HEK293 (cell line): ENCODE measurements around the gene HEYL.

Experiments used
- CTCF ChIA-PET: fragments of 350-600 bp; formaldehyde crosslinking; extraction: SDS; loops from one replicate; lab custom pipeline; 2021; ENCODE audit warnings: antibody characterized with exemption; lab: Yijun Ruan, JAX
- POLR2A ChIA-PET: fragments of 300-600 bp; formaldehyde crosslinking; extraction: SDS; loops from one replicate; lab custom pipeline; 2020; ENCODE audit warnings: antibody characterized with exemption, inconsistent platforms; lab: Yijun Ruan, JAX
- H3K27ac ChIP-seq: fragments of 200-500 bp; sonication (Bioruptor generic); 2 replicates; pipeline ENCODE4 v1.5.1; 2014; ENCODE audit warnings: low read depth, low read length, control low read depth, inconsistent platforms; ENCODE audit errors: extremely low read depth
- H3K36me3 ChIP-seq, 2 experiments: fragments of 200-500 bp in 1 of 2; sonication (Bioruptor generic) in 1 of 2; 1 replicate in 1 of 2; 2 replicates in 1 of 2; pipeline ENCODE4 v1.5.1; 2014 to 2017; ENCODE audit warnings: inconsistent platforms in 2 of 2, low read length in 2 of 2; ENCODE audit not compliant: control insufficient read depth in 2 of 2, insufficient read depth in 1 of 2
- H3K4me1 ChIP-seq: fragments of 200-500 bp; sonication (Bioruptor generic); 2 replicates; pipeline ENCODE4 v1.5.1; 2014; ENCODE audit warnings: mild to moderate bottlenecking, low read length, inconsistent platforms; ENCODE audit not compliant: control insufficient read depth, insufficient read depth
- H3K4me3 ChIP-seq: 2 replicates; pipeline ENCODE4 v1.5.1; 2011; ENCODE audit warnings: low read depth, mild to moderate bottlenecking, control low read depth, low read length, moderate library complexity
- H3K9me3 ChIP-seq: fragments of 200-500 bp; sonication (Bioruptor generic); 2 replicates; pipeline ENCODE4 v1.5.1; 2014; ENCODE audit warnings: low read depth, low read length, inconsistent platforms; ENCODE audit not compliant: control insufficient read depth, insufficient read depth
- FEZF1 ChIP-seq: fragments of 450-650 bp; formaldehyde crosslinking; IDR thresholded peaks from 2 replicates; pipeline ENCODE4 v1.5.1; 2016; ENCODE audit warnings: missing biosample characterization, missing genetic modification characterization
- RBAK ChIP-seq: fragments of 450-650 bp; formaldehyde crosslinking; IDR thresholded peaks from 2 replicates; pipeline ENCODE4 v1.5.1; 2016; ENCODE audit warnings: missing biosample characterization, missing genetic modification characterization
- REPIN1 ChIP-seq: fragments of 450-650 bp; formaldehyde crosslinking; IDR thresholded peaks from 2 replicates; pipeline ENCODE4 v1.5.1; 2017; ENCODE audit warnings: missing biosample characterization, missing genetic modification characterization, low read depth
- ZBTB48 ChIP-seq: fragments of 450-650 bp; formaldehyde crosslinking; IDR thresholded peaks from 2 replicates; pipeline ENCODE4 v1.5.1; 2016; ENCODE audit warnings: missing biosample characterization, missing genetic modification characterization
- ZNF155 ChIP-seq: fragments of 450-650 bp; formaldehyde crosslinking; IDR thresholded peaks from 2 replicates; pipeline ENCODE4 v1.5.1; 2016; ENCODE audit warnings: missing biosample characterization, missing genetic modification characterization
- ZNF24 ChIP-seq: fragments of 450-650 bp; formaldehyde crosslinking; IDR thresholded peaks from 2 replicates; pipeline ENCODE4 v1.5.1; 2016; ENCODE audit warnings: missing biosample characterization, missing genetic modification characterization
- ZNF266 ChIP-seq: fragments of 450-650 bp; formaldehyde crosslinking; IDR thresholded peaks from 2 replicates; pipeline ENCODE4 v1.5.1; 2016; ENCODE audit warnings: missing biosample characterization, missing genetic modification characterization, low read depth
- ZNF292 ChIP-seq: fragments of 450-650 bp; formaldehyde crosslinking; IDR thresholded peaks from 2 replicates; pipeline ENCODE4 v1.5.1; 2016; ENCODE audit warnings: low read depth, missing biosample characterization, missing genetic modification characterization, borderline replicate concordance
- ZNF354C ChIP-seq: fragments of 450-650 bp; formaldehyde crosslinking; IDR thresholded peaks from 2 replicates; pipeline ENCODE4 v1.5.1; 2016; ENCODE audit warnings: missing biosample characterization, missing genetic modification characterization, low read depth, borderline replicate concordance
- ZNF37A ChIP-seq: fragments of 450-650 bp; IDR thresholded peaks from 2 replicates; pipeline ENCODE4 v1.5.1; 2018; ENCODE audit warnings: missing biosample characterization, missing genetic modification characterization
- ZNF548 ChIP-seq: fragments of 450-650 bp; formaldehyde crosslinking; IDR thresholded peaks from 2 replicates; pipeline ENCODE4 v1.5.1; 2016; ENCODE audit warnings: missing biosample characterization, missing genetic modification characterization
- ZNF560 ChIP-seq: fragments of 450-650 bp; formaldehyde crosslinking; IDR thresholded peaks from 2 replicates; pipeline ENCODE4 v1.5.1; 2017; ENCODE audit warnings: missing biosample characterization, missing genetic modification characterization, borderline replicate concordance
- ZNF654 ChIP-seq: fragments of 450-650 bp; formaldehyde crosslinking; IDR thresholded peaks from 2 replicates; pipeline ENCODE4 v1.5.1; 2016; ENCODE audit warnings: low read depth, missing biosample characterization, missing genetic modification characterization
- ZNF785 ChIP-seq: fragments of 450-650 bp; formaldehyde crosslinking; IDR thresholded peaks from 2 replicates; pipeline ENCODE4 v1.5.1; 2016; ENCODE audit warnings: missing biosample characterization, missing genetic modification characterization
- ZNF792 ChIP-seq: fragments of 450-650 bp; formaldehyde crosslinking; IDR thresholded peaks from 2 replicates; pipeline ENCODE4 v1.5.1; 2016; ENCODE audit warnings: missing biosample characterization, missing genetic modification characterization
- TF ChIP-seq, protein P1 (sequence below): fragments of 450-650 bp; formaldehyde crosslinking; IDR thresholded peaks from 2 replicates; pipeline ENCODE4 v1.5.1; 2016; ENCODE audit warnings: missing biosample characterization, missing genetic modification characterization, borderline replicate concordance
- TF ChIP-seq, protein P2 (sequence below): fragments of 450-650 bp; formaldehyde crosslinking; conservative IDR thresholded peaks from 2 replicates; pipeline ENCODE4 v1.5.1; 2016; ENCODE audit warnings: low read depth, missing biosample characterization, missing genetic modification characterization
- TF ChIP-seq, protein P3 (sequence below): fragments of 450-650 bp; formaldehyde crosslinking; IDR thresholded peaks from 2 replicates; pipeline ENCODE4 v1.5.1; 2016; ENCODE audit warnings: missing biosample characterization, missing genetic modification characterization
- TF ChIP-seq, protein P4 (sequence below): fragments of 450-650 bp; formaldehyde crosslinking; IDR thresholded peaks from 2 replicates; pipeline ENCODE4 v1.5.1; 2016; ENCODE audit warnings: missing biosample characterization, missing genetic modification characterization

The HEYL gene

DNA sequence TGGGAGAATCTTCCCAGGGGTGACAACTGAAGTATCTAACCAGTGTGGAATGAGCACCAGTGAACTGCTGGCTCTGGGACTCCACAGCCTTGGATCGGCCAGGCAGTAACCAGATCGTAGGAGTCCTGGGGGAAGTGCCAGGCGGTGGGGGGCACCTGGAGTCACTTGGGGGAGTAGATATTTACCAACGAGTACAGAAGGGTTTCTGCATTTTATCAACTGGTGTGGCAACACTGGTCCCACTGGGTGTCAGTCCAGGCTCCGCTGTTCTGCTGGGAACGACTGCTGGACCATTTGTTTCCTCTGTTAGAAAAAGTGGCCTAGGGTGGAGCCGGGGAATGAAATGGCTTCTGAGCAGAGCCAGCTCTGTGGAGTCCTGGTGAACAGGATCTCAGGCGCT lies 14.4 kb downstream of the HEYL start (continued):
- TF ChIP-seq, protein P1, sequence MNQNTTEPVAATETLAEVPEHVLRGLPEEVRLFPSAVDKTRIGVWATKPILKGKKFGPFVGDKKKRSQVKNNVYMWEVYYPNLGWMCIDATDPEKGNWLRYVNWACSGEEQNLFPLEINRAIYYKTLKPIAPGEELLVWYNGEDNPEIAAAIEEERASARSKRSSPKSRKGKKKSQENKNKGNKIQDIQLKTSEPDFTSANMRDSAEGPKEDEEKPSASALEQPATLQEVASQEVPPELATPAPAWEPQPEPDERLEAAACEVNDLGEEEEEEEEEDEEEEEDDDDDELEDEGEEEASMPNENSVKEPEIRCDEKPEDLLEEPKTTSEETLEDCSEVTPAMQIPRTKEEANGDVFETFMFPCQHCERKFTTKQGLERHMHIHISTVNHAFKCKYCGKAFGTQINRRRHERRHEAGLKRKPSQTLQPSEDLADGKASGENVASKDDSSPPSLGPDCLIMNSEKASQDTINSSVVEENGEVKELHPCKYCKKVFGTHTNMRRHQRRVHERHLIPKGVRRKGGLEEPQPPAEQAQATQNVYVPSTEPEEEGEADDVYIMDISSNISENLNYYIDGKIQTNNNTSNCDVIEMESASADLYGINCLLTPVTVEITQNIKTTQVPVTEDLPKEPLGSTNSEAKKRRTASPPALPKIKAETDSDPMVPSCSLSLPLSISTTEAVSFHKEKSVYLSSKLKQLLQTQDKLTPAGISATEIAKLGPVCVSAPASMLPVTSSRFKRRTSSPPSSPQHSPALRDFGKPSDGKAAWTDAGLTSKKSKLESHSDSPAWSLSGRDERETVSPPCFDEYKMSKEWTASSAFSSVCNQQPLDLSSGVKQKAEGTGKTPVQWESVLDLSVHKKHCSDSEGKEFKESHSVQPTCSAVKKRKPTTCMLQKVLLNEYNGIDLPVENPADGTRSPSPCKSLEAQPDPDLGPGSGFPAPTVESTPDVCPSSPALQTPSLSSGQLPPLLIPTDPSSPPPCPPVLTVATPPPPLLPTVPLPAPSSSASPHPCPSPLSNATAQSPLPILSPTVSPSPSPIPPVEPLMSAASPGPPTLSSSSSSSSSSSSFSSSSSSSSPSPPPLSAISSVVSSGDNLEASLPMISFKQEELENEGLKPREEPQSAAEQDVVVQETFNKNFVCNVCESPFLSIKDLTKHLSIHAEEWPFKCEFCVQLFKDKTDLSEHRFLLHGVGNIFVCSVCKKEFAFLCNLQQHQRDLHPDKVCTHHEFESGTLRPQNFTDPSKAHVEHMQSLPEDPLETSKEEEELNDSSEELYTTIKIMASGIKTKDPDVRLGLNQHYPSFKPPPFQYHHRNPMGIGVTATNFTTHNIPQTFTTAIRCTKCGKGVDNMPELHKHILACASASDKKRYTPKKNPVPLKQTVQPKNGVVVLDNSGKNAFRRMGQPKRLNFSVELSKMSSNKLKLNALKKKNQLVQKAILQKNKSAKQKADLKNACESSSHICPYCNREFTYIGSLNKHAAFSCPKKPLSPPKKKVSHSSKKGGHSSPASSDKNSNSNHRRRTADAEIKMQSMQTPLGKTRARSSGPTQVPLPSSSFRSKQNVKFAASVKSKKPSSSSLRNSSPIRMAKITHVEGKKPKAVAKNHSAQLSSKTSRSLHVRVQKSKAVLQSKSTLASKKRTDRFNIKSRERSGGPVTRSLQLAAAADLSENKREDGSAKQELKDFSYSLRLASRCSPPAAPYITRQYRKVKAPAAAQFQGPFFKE (tag by site-specific recombination): no peak
- TF ChIP-seq ZNF792 (tag by site-specific recombination): no peak
- no peak for TF ChIP-seq RBAK (tag by site-specific recombination)
- TF ChIP-seq ZBTB48 (tag by site-specific recombination): no peak
- no peak for TF ChIP-seq FEZF1 (tag by site-specific recombination)
- TF ChIP-seq ZNF548: no peak

- no peaks in the 10 kb centered on the region for H3K4me1 ChIP-seq
- TF ChIP-seq ZNF37A (tag by site-specific recombination) (no peak), ZNF24 (tag by site-specific recombination) (no peak), ZNF266 (tag by site-specific recombination) (no peak), ZNF785 (tag by site-specific recombination) (no peak)
- TF ChIP-seq, protein P2, sequence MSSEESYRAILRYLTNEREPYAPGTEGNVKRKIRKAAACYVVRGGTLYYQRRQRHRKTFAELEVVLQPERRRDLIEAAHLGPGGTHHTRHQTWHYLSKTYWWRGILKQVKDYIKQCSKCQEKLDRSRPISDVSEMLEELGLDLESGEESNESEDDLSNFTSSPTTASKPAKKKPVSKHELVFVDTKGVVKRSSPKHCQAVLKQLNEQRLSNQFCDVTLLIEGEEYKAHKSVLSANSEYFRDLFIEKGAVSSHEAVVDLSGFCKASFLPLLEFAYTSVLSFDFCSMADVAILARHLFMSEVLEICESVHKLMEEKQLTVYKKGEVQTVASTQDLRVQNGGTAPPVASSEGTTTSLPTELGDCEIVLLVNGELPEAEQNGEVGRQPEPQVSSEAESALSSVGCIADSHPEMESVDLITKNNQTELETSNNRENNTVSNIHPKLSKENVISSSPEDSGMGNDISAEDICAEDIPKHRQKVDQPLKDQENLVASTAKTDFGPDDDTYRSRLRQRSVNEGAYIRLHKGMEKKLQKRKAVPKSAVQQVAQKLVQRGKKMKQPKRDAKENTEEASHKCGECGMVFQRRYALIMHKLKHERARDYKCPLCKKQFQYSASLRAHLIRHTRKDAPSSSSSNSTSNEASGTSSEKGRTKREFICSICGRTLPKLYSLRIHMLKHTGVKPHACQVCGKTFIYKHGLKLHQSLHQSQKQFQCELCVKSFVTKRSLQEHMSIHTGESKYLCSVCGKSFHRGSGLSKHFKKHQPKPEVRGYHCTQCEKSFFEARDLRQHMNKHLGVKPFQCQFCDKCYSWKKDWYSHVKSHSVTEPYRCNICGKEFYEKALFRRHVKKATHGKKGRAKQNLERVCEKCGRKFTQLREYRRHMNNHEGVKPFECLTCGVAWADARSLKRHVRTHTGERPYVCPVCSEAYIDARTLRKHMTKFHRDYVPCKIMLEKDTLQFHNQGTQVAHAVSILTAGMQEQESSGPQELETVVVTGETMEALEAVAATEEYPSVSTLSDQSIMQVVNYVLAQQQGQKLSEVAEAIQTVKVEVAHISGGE (tag by site-specific recombination): no peak
- TF ChIP-seq, all 188 proteins: peak for 0
- H3K36me3 ChIP-seq: peaks cover 0 to 27% of the 10 kb centered on the region in 2 experiments; a peak in 1 of 3 replicates
- ChIA-PET POLR2A (no interaction called here), CTCF (interaction anchor here (0.5 to 3.2 kb wide), 2 partner anchors 13 to 80 kb away, joined by 3 to 19 read pairs; no protein-coding TSS in a partner anchor)
- H3K4me3 ChIP-seq: no peak overlapping the region
- no peaks in the 10 kb centered on the region for H3K9me3 ChIP-seq
- H3K27ac ChIP-seq: no peak overlapping the region
Measured at GRCh38 chr1:39623053-39623452, 16.4 kb downstream of the HEYL start.

- POLR2A ChIA-PET: no interaction called here
- H3K27ac ChIP-seq: no peak overlapping the region
- no peaks in the 10 kb centered on the region for H3K4me1 ChIP-seq
- H3K36me3 ChIP-seq: peaks cover 0 to 21% of the 10 kb centered on the region in 2 experiments; a peak in 1 of 3 replicates
- no peak overlapping the region for H3K4me3 ChIP-seq
- CTCF ChIA-PET: interaction anchor here (0.5 to 3.2 kb wide), 2 partner anchors 13 to 79 kb away, joined by 3 to 19 read pairs; no protein-coding TSS in a partner anchor
- H3K9me3 ChIP-seq: no peaks in the 10 kb centered on the region
- TF ChIP-seq ZNF560: no peak
- TF ChIP-seq REPIN1: no peak
- no peak for TF ChIP-seq ZNF155
- TF ChIP-seq ZNF654: no peak
- TF ChIP-seq, protein P3, sequence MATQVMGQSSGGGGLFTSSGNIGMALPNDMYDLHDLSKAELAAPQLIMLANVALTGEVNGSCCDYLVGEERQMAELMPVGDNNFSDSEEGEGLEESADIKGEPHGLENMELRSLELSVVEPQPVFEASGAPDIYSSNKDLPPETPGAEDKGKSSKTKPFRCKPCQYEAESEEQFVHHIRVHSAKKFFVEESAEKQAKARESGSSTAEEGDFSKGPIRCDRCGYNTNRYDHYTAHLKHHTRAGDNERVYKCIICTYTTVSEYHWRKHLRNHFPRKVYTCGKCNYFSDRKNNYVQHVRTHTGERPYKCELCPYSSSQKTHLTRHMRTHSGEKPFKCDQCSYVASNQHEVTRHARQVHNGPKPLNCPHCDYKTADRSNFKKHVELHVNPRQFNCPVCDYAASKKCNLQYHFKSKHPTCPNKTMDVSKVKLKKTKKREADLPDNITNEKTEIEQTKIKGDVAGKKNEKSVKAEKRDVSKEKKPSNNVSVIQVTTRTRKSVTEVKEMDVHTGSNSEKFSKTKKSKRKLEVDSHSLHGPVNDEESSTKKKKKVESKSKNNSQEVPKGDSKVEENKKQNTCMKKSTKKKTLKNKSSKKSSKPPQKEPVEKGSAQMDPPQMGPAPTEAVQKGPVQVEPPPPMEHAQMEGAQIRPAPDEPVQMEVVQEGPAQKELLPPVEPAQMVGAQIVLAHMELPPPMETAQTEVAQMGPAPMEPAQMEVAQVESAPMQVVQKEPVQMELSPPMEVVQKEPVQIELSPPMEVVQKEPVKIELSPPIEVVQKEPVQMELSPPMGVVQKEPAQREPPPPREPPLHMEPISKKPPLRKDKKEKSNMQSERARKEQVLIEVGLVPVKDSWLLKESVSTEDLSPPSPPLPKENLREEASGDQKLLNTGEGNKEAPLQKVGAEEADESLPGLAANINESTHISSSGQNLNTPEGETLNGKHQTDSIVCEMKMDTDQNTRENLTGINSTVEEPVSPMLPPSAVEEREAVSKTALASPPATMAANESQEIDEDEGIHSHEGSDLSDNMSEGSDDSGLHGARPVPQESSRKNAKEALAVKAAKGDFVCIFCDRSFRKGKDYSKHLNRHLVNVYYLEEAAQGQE (tag by site-specific recombination): no peak
- no peak for TF ChIP-seq ZNF354C (tag by site-specific recombination)
- TF ChIP-seq ZNF785 (tag by site-specific recombination): no peak
- TF ChIP-seq, protein P4, sequence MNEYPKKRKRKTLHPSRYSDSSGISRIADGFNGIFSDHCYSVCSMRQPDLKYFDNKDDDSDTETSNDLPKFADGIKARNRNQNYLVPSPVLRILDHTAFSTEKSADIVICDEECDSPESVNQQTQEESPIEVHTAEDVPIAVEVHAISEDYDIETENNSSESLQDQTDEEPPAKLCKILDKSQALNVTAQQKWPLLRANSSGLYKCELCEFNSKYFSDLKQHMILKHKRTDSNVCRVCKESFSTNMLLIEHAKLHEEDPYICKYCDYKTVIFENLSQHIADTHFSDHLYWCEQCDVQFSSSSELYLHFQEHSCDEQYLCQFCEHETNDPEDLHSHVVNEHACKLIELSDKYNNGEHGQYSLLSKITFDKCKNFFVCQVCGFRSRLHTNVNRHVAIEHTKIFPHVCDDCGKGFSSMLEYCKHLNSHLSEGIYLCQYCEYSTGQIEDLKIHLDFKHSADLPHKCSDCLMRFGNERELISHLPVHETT: no peak
- no peak for TF ChIP-seq ZNF292
Measured at GRCh38 chr1:39622427-39622826, 17.0 kb downstream of the HEYL start.
